ENCODE measurements around the gene USP15.

Gene USP15

GRCh38 chr12:62301080-62301798 lies 41.0 kb downstream of the USP15 start:
- no peak for TF ChIP-seq CTCF (conservative IDR thresholded peaks at IDR 0.05; ENCODE audit: low read length)
- H3K4me3 ChIP-seq (ENCODE audit: low read length), result no peak overlapping the region
- DNase-seq (ENCODE audit: low read depth), result no peak

GRCh38 chr12:62301799-62302133 lies 41.6 kb downstream of the USP15 start:
- no peak overlapping the region for H3K4me3 ChIP-seq (ENCODE audit: low read length)
- no peak for TF ChIP-seq CTCF (conservative IDR thresholded peaks at IDR 0.05; ENCODE audit: low read length)
- DNase-seq (ENCODE audit: low read depth), result no peak

- no peak overlapping the region for H3K4me3 ChIP-seq (ENCODE audit: low read length)
- no peak for DNase-seq (ENCODE audit: low read depth)
- TF ChIP-seq CTCF (conservative IDR thresholded peaks at IDR 0.05; ENCODE audit: low read length), result no peak
These were observed 44.4 kb downstream of the USP15 start for GRCh38 chr12:62304560-62304959.

GRCh38 chr12:62305778-62306177 lies 45.6 kb downstream of the USP15 start:
- TF ChIP-seq CTCF (conservative IDR thresholded peaks at IDR 0.05; ENCODE audit: low read length), result no peak
- DNase-seq (ENCODE audit: low read depth), result no peak
- H3K4me3 ChIP-seq (ENCODE audit: low read length), result no peak overlapping the region

GRCh38 chr12:62306569-62307530 lies 46.6 kb downstream of the USP15 start:
- no peak for DNase-seq (ENCODE audit: low read depth)
- no peak for TF ChIP-seq CTCF (conservative IDR thresholded peaks at IDR 0.05; ENCODE audit: low read length)
- no peak overlapping the region for H3K4me3 ChIP-seq (ENCODE audit: low read length)

- TF ChIP-seq CTCF (conservative IDR thresholded peaks at IDR 0.05; ENCODE audit: low read length), result no peak
- no peak for DNase-seq (ENCODE audit: low read depth)
- no peak overlapping the region for H3K4me3 ChIP-seq (ENCODE audit: low read length)
These were observed 48.0 kb downstream of the USP15 start for GRCh38 chr12:62308201-62308600.
